HG03521 (cell line): Measurements from ENCODE around the gene COL23A1.

Experiments used
- ATAC-seq: cut with Tn5 transposase; IDR thresholded peaks from one replicate; pipeline ENCODE4 v1.9.1; 2021; ENCODE audit warnings: mild to moderate bottlenecking, moderate library complexity; ENCODE audit not compliant: unreplicated experiment

The COL23A1 gene

DNA sequence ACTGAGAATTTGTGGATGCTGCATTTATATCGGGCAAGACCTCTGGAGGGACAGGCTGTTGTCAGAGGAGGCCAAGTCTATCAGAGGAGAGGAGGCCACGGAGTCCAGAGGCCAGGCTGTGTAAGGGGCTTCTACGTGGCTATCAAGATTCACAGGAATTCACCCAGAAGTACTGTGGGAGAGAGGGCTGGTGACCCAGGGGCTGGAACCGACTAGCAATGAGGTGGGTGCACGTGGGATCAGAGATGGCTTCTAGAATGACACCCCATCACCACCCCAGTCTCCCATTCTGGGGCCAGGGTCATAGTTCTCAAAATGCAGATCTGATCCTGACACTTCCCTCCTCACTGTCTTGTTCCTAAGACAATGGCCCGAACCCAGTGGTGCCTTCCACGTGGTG, 296.4 kb downstream of the COL23A1 start:
- no peak for ATAC-seq

DNA sequence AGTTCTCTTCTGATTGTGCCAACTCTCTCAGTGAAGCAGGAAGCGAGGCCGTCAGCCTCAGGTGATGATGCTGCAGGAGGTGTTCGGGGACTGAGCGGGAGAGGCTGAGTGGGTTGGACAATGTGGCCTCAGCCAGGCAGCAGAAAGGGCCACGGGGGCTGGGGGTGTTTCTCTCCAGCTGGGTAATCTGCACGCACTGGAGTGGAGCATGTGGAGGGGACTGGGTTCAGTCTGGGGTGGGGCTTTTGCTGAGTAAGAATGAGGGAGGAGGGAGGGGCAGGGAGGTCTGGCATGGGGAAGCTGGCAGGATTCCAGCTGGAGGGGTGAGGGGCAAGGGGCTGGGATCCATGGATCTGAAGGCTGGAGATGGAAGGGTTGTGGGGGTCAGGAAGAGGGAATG, 296.8 kb downstream of the COL23A1 start:
- no peak for ATAC-seq

DNA sequence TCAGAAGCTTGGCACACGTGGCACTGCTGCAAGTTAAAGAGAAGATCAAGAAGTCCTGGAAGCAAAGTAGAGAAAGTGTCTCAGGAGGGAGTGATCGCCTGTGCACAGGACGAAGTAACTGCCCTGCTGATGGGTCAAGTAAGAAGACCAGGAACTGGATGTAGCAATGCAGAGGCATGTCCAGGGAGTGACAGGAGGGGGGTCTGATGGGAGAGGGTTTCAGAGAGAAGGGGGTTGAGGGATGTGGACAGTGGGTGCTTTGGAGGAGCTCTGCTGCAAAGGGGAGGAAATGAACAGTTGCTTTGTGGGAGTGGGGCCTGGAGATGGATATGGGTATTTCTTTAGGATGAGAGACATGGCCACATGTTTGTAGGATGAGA, 297.4 kb downstream of the COL23A1 start:
- ATAC-seq, result no peak

DNA sequence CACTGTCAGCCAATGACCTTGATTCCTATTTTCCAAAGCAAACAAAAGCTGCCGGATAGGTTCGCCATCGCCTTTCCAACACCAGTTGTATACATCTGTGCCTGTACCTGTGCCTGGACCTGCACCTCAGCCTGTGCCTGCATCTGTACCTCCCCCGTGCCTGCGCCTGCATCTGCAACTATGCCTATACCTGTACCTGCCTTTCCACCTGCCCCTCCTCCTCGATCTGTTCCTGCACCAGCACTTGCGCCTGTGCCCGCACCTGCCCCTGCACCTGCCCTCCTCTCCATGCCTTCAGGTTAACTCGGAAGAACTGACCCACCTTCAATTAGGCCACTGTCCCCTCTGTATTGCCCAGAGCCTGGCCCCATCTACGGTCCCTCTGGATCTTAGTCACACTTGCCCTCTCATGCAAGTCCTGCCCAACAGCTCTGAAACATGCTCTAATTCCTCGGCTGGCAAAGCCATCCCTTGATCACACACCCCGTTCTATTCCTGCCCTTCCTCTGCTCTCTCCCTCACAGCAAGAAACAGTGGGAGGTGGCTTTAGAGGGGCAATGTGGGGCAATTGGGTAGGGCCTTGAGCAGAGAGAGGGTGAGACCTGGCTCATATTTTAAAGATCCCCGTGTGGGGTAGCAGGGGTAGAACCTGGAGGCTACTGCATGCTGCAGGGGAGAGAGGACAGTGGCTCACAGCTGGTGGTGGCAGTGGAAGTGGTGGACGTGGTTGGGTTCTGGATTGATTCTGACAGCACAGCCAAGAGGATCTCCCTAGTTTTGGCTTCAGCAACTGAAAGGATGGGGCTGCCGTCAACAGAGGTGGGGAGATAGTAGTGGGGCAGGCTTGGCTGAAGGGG, 298.0 kb downstream of the COL23A1 start:
- ATAC-seq, result no peak

DNA sequence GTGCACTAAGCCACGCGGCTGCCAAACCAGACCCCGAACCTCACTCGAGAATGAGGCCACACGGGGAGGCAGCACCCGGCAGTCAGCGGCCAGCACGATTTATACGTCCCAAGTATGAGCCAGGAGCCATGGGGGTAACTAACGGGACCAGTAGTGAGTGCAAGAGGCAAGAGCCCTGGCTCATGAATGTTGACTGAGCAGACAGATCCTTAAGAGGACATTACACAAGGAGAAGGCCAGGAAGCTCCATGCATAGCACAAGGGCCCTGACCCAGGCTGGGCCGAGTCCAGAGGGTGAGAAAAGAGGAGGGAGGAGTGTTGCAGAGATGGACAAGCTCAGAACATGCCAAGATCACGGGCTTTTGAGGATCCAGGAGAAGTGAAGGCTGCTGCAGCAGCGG, 299.0 kb downstream of the COL23A1 start:
- no peak for ATAC-seq

DNA sequence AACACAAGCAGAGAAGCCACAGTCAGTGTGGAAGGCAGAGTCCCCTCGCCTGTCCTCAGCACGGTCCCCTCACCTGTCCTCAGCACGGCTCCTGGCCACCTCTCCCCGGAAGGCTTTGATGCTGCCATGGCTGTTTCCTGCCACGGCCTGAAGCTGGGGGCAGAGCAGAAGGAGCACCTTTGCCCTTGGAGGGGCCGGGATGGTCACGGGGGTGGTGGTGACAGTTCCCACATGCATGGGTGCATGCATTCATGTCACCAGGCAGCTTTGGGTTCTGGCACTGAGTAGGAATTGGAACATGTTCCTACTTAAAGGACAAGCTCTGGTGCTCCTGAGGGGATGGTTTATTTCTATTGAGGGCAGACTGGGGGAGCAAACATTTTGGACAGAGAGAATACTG, 299.8 kb downstream of the COL23A1 start:
- ATAC-seq, result no peak

DNA sequence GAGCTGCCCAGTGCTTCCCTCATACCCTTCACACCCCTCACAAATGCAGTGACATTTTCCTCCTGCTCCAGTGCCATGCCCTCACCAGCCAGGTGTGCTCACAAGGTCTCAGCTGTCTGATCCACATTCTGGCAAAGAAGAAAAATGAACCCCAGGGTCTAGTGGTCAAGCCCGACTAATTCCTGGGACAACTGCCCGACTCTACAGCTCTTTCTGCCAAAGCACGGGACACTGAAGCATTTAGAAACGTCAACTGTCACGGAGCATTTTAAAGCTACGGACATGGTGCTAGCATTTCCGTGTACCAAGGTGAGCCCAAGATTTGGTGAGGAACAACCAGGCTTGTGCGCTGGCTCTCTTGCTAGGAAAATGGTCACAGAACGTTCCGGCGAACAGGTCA, 300.8 kb downstream of the COL23A1 start:
- ATAC-seq, result no peak

DNA sequence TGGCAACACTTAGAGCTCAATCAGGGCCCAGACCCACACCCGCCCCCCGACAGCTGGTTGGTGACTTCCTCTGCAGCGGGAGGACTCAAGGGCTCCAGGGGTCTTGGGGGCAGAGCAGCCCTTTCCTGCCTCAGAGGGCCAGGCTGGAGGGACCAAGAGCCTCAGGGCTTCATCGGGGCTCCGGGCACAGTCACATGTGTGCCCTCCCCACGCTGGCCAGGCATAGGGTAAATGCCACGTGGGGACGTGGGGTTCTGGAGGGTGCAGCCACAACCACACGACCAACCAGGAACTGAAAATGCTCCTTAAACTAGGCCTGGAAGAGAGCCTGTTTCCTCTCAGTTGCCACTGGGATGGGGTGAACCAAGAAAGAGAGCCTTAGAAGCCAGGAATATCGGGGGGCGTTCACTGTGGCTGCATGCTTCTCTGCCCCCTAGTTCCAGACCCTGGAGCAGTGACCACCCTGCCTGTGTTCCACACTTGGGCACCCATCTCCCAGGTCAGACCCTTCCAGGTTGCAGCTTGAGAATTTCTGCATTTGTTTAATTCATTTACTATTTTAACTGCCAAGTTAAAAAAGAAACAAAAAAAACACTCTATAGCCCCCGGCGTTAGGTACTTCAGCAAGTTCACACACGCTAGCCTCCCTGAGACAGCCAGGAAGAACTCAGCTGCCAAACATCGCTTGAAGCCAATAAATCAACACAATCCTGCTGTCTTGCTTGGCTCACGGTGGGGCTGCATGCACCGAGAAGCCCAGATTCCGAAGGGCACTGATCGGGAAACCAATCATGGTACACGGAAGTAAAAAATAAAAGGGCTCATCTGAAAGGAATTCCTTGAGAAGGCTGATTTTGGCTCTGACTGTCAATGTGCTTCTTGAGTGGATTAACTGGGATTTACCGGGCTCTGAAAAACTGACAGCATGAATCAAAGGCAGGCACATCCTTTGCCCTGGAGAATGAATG, 301.5 kb downstream of the COL23A1 start:
- ATAC-seq, result no peak

DNA sequence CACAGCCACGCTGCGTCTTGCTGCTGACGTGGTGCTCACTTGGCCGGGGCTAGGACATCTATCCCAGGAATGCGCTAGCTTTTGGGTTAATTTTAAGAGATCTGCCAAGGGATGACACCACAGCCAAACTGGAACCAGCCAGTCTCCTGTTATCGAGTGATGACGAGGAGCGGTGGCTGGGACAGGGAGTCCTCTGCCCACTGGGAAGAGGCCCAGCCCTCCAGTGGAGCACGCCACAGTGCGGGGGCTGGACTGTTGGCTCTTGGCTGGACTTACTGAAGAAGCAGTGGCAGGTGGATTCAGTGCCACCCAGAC, 302.4 kb downstream of the COL23A1 start:
- ATAC-seq, result no peak

DNA sequence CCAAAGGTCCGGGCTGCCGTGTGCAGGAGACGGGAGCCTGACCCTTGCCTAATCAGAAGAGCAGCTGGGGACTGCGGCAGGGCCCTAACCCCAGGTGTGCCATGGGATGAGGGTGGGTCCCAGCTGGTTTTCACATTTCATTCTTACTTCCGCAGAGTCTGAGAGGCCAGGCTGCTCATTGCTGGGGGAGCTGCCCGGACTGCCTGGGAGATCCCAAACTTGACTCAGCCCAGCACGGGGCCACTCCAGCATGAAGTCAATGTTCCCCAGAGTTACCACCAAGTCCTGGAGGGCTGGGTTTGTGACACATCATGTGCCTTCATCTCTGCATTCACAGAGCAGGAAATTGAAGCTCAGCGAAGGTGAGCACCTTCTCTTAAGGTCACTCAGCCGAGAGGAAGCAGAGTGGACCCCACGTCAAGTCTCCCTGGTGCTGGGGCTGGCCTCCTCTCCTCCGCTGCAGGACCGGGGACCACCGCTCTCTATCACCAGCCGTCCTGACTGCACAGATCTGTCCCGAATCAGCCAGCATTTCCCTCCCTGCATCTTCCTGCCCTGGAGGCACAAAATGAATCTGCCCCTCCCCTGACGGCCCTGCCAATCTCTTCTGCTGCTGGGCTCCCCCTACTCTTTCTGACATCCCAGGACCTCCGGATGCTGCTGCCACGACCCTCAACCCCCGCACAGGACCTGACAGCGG, 303.0 kb downstream of the COL23A1 start:
- ATAC-seq, result no peak

DNA sequence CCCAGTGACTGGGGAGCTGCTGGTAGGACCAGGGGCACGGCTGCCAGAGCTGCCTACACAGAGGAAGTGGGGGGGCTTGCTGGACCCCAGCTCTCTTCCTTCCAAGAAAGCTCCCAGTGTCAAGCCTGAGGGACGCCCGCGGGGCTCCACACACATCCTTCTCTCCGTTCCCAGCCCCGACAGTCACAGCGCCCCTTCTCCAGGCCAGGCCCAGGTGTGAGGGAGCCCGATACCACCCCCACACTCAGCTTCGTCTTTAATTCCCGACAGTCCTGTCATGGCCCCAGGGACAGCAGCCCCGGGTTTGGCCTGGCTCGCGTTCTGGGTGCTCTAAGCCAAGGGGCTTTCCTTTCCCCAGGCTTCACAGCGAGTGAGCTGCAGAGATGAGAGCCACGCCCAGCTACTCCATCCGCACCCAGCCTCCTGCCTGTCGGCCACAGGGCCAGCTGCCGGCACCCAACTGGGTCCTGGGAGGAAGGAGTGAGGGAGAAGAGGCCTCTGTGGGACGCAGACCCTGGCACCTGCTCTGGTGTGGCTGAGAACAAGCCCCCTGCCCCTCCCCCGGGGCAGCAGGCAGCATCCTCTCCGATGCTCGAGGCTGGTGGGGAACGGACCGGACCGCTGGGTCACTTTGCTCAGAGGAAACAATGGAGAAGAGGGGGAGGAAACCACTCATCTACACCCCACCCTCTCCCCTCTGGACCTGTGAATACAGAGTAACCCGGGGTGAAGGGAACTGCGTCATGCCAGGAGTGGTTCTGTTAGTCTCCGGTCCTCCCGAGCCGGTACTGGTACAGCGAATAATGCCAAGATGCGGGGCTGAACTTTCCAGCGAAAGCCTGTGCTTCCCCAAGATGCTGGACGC, 303.7 kb downstream of the COL23A1 start:
- no peak for ATAC-seq

DNA sequence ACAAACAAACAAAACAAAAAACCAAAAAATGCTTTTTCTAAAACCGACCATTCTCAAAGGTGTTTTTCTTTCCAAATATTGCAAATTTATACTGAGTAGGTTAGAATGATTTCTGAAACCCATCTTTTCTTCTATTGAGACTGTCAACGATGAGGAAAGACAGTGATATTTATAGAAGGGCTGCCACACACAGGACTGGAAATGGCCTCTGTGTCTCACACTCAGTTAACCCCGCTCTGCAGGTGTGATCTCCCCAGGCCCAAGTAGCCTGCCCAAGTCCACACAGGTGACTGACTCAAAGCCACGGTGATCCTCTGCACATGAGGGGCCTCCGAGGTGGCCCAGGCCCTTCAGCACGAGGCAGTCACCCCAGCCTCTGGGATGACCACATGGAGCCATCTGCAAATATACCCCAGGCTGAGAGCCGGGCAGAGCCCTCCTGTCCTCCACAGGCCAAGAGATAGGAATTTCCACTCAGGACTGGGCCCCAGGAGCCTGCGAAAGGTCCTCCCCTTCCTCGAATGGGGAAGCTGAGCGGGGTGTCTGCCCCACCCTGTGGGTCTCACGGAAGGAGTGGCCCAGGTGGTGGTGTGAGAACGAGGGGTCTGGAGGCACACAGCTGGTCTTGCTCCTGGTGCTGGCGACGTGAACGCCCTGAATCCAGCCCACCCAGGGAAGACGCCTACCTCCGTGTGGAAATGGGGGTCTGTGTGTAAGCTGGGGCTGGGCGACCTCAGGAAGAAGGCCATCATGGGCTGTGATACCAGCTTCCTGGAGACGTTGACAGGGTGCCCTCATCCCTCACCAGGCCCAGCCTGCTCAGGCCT, 304.6 kb downstream of the COL23A1 start:
- ATAC-seq, result no peak

DNA sequence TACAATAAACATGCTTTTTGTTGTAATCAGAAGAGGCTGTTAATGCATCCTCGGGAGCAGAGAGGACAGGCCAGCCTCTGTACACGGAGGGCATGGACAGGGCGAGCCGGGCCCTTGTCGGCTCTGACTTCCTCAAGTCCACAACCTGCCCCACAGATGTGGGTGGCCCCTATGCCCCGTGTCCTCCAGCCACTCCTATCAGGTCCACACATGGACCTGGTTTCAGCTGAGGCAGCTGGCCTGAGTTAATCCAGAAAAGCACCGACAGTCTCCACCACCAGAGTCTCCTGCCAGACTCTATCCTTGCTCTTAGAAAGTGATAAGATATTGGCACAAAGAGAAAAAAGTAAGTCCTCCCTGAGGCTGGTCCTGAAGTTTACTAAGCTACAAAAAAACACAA, 305.2 kb downstream of the COL23A1 start:
- ATAC-seq, result no peak

DNA sequence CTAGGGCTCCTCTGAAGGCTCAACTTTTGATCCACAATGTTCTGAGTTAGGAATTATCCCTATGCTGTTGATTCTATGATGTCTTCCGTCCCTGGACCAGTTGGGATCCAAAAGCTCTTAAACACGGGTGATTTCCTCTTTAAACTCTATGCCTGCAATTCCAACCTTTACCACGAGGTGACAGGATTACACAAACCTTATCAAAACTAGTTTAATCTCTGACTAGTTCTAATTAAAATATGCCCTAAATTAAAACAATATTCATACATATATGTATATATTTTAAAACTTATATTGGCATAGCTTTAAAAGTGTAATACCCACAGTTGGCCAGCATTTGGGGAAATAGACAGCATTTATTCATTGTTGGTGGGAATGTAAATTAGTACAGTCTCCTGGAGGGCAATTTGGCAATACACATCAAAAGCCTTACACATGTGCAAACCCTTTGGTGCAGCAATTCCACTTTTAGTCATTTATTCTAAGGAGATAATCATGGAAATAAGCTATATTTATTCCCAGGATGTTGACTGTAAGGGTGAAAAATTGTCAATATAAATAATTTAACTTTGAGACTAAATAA, 306.0 kb downstream of the COL23A1 start:
- no peak for ATAC-seq

DNA sequence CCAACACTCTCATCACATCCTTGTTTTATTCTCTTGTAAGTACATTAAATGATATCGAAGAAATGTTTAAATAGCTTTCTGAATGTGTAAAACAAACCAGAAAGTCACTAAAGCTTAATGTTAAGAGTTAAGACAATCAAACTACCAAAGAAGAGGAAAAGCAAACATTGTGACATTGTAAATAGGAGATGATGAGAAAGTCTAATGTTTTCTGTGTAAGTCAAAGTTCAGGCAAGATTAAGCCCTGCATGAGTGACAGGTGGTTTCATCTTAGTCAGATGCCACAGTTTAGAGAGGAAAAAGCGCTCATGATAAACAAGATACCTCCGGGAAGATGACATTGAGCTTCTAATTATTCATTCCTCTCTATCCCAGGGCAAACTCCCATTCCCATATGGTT, 306.7 kb downstream of the COL23A1 start:
- ATAC-seq, result no peak

DNA sequence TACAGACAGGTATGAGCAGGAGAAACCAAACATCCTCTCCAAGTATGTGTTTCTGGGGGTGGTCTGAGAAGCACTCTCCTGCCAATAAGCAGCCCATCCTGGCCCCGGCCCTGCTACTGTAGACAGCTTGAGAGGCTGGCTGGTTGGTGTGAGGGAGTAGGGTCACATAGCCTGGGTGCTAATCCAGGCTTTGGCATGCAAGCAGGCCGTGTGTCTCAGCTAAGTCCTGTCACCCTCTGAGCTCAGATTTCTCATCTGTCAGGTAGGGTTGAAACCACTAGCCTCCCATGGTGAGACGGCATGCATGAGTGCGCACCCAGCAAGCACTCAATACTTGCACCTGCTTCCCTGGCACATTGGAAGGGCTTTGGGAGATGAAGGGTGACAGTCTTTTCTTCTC, 307.8 kb downstream of the COL23A1 start:
- no peak for ATAC-seq

DNA sequence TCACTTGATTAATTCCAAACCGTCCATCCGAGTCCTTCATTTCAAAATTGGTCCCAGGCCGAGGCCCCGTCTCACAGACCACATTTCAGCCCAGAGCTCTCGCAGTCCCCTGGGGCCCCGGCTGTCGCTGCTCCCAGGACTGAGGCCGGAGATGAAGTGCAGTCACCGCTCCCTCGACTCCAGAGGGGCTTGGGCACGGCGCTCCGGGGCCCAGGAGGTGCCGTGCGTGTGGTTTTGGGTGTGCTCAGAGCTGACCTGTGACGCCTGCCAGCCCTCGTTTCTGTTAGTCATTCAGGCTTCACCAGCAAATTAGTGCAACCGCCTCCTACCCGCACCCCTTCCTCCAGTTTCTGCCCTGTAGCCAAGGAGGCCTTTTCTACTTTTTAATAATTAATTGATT, 308.9 kb downstream of the COL23A1 start:
- ATAC-seq, result no peak

DNA sequence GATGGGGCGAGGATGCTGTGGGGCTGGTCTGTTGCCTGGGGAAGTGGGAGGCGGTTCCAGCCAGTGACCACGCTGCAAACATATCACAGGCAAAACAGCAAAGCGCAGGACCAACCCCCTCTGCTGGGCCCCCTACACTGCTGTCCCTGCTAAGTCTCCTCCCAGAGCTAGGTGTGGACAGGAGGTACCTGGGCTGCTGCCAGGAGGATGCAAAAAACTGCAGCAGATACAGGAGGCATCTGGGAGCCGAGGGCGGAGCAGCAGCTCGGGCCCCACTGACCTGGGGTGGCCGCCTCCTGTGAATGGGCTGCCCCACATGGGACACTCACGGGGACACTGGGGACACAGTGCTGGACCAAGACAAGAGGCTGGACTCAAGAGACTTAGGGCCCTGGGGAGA, 309.6 kb downstream of the COL23A1 start:
- no peak for ATAC-seq

DNA sequence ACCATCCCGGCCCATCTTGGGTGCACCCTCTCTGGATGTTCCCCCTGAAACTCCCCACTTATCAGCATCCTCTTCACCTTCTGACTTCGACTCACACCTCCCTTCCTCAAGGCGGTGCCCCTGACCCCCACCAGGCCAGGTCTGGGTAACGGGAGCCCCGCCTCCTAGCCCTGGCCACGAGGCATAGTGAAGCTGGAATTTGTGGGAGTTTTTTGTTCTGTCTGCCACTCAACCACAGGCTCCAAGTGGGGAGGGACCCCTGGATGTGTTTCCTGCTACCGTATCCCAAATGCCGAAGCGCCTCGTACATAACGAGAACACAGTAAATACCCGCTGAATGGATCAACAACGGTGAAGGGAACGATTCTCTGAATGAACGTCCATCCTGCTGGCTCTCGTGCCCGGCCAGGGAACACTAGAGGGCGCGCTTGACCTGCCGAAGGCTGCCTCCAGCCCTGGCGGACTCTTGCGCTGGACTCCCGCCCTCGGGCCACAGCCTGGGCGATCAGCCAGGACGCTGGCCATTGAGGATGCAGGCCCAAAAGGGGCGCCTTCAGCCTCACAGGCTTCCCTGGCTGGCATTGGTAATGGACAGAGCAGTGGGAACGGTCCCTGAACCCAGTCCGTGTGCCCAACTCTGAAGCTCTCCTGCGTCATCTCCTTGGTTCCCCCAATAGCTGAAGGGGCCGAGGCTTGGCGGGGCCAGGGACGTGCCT, 310.3 kb downstream of the COL23A1 start:
- no peak for ATAC-seq
